HEK293T (cell line): ENCODE measurements around the gene FSIP1.

Source experiments
- CTCF ChIA-PET: fragments of 350-600 bp; formaldehyde crosslinking; extraction: SDS; loops from one replicate; lab custom pipeline; 2021; ENCODE audit warnings: antibody characterized with exemption, inconsistent platforms; lab: Yijun Ruan, JAX
- POLR2A ChIA-PET: fragments of 350-600 bp; formaldehyde crosslinking; extraction: SDS; loops from one replicate; lab custom pipeline; 2020; ENCODE audit warnings: antibody characterized with exemption, inconsistent platforms; lab: Yijun Ruan, JAX
- DNase-seq: peaks from one replicate; pipeline ENCODE4 v3.0.0; 2012; ENCODE audit warnings: mixed read lengths; ENCODE audit errors: extremely low spot score
- ARNT ChIP-seq: fragments of 450-650 bp; IDR thresholded peaks from 2 replicates; pipeline ENCODE4 v1.6.1; 2017; ENCODE audit warnings: mild to moderate bottlenecking
- BHLHE40 ChIP-seq: fragments of 450-650 bp; IDR thresholded peaks from 2 replicates; pipeline ENCODE4 v1.6.1; 2016; ENCODE audit warnings: mild to moderate bottlenecking, moderate library complexity, borderline replicate concordance
- CTBP1 ChIP-seq: fragments of 450-650 bp; IDR thresholded peaks from 2 replicates; pipeline ENCODE4 v1.6.1; 2016; ENCODE audit warnings: borderline replicate concordance
- ELF4 ChIP-seq: fragments of 450-650 bp; IDR thresholded peaks from 2 replicates; pipeline ENCODE4 v1.6.1; 2017; ENCODE audit warnings: antibody characterized with exemption
- FOXA1 ChIP-seq: fragments of 450-650 bp; IDR thresholded peaks from 2 replicates; pipeline ENCODE4 v1.6.1; 2016; ENCODE audit warnings: mild to moderate bottlenecking
- FOXK2 ChIP-seq: fragments of 450-650 bp; IDR thresholded peaks from 2 replicates; pipeline ENCODE4 v1.6.1; 2016; ENCODE audit warnings: mild to moderate bottlenecking
- FOXM1 ChIP-seq: fragments of 450-650 bp; IDR thresholded peaks from 2 replicates; pipeline ENCODE4 v1.6.1; 2017; ENCODE audit warnings: mild to moderate bottlenecking, borderline replicate concordance
- HDGF ChIP-seq: fragments of 450-650 bp; IDR thresholded peaks from 2 replicates; pipeline ENCODE4 v1.6.1; 2017; ENCODE audit warnings: antibody characterized with exemption, borderline replicate concordance
- L3MBTL2 ChIP-seq: fragments of 450-650 bp; conservative IDR thresholded peaks from 2 replicates; pipeline ENCODE4 v1.6.1; 2016; ENCODE audit warnings: mild to moderate bottlenecking
- LEF1 ChIP-seq: fragments of 450-650 bp; IDR thresholded peaks from 2 replicates; pipeline ENCODE4 v1.6.1; 2017; ENCODE audit warnings: mild to moderate bottlenecking, borderline replicate concordance
- NFRKB ChIP-seq: fragments of 450-650 bp; IDR thresholded peaks from 2 replicates; pipeline ENCODE4 v1.6.1; 2016; ENCODE audit warnings: mild to moderate bottlenecking, moderate library complexity
- SP1 ChIP-seq: fragments of 450-650 bp; IDR thresholded peaks from 2 replicates; pipeline ENCODE4 v1.6.1; 2017
- SUZ12 ChIP-seq: fragments of 450-650 bp; IDR thresholded peaks from 2 replicates; pipeline ENCODE4 v1.6.1; 2016; ENCODE audit warnings: mild to moderate bottlenecking
- TARDBP ChIP-seq: fragments of 450-650 bp; IDR thresholded peaks from 2 replicates; pipeline ENCODE4 v1.6.1; 2016
- ZNF384 ChIP-seq: fragments of 450-650 bp; IDR thresholded peaks from 2 replicates; pipeline ENCODE4 v1.6.1; 2016
- TF ChIP-seq, protein P1 (sequence below): fragments of 450-650 bp; IDR thresholded peaks from 2 replicates; pipeline ENCODE4 v1.6.1; 2016

Gene FSIP1

DNA sequence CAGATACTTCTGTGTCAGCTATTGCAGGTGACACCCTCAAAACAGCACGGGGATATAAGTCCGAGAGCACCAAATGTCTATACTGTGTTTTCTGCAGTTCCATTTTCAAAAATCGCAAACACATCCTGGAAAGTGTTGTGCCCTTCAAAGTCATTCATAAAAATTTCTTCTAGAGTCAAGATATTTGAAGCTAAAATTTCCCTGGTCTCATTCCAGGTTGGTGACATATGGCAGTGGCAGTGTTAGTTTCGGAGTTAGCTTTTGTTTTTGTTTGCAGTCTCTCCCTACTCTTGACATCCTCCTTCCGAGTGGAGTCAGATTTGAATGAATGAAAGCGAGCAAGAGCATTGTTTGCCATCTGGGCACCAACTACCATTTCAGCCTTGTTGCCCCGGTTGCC is 3.2 kb upstream of the FSIP1 start:
- ChIA-PET POLR2A (no interaction called here), CTCF (interaction anchor here (0.6 to 0.7 kb wide), 2 partner anchors 165 to 1209 kb away, joined by 3 read pairs; no protein-coding TSS in a partner anchor)
- TF ChIP-seq, protein P1, sequence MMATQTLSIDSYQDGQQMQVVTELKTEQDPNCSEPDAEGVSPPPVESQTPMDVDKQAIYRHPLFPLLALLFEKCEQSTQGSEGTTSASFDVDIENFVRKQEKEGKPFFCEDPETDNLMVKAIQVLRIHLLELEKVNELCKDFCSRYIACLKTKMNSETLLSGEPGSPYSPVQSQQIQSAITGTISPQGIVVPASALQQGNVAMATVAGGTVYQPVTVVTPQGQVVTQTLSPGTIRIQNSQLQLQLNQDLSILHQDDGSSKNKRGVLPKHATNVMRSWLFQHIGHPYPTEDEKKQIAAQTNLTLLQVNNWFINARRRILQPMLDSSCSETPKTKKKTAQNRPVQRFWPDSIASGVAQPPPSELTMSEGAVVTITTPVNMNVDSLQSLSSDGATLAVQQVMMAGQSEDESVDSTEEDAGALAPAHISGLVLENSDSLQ, result no peak
- TF ChIP-seq CTBP1 (no peak), TARDBP (no peak), SP1 (no peak), NFRKB (no peak), FOXA1 (no peak), L3MBTL2 (no peak), HDGF (no peak)
- DNase-seq, result no peak

GRCh38 chr15:39785139-39785538 is 2.5 kb upstream of the FSIP1 start:
- TF ChIP-seq FOXA1 (no peak), ARNT (no peak), TARDBP (no peak), BHLHE40 (no peak)
- no peak for DNase-seq
- POLR2A ChIA-PET, result no interaction called here
- CTCF ChIA-PET, result interaction anchor here (0.6 kb wide), 1 partner anchor 166 kb away, joined by 3 read pairs; no protein-coding TSS in a partner anchor

- no peak for TF ChIP-seq LEF1
- TF ChIP-seq SUZ12, result no peak
- ChIA-PET CTCF (interaction anchor here (0.6 kb wide), 1 partner anchor 133 kb away, joined by 3 read pairs; no protein-coding TSS in a partner anchor), POLR2A (no interaction called here)
- DNase-seq, result no peak
These were observed 2.0 kb upstream of the FSIP1 start for GRCh38 chr15:39784638-39785037.

- TF ChIP-seq ELF4 (no peak), BHLHE40 (no peak), ARNT (no peak), CTBP1 (no peak), ZNF384 (no peak), FOXM1 (no peak), SP1 (no peak), NFRKB (no peak), LEF1 (no peak), SUZ12 (no peak), FOXK2 (no peak)
- ChIA-PET POLR2A (no interaction called here), CTCF (no interaction called here)
- no peak for DNase-seq
These were observed 1.5 kb upstream of the FSIP1 start for GRCh38 chr15:39784125-39784524.

DNA sequence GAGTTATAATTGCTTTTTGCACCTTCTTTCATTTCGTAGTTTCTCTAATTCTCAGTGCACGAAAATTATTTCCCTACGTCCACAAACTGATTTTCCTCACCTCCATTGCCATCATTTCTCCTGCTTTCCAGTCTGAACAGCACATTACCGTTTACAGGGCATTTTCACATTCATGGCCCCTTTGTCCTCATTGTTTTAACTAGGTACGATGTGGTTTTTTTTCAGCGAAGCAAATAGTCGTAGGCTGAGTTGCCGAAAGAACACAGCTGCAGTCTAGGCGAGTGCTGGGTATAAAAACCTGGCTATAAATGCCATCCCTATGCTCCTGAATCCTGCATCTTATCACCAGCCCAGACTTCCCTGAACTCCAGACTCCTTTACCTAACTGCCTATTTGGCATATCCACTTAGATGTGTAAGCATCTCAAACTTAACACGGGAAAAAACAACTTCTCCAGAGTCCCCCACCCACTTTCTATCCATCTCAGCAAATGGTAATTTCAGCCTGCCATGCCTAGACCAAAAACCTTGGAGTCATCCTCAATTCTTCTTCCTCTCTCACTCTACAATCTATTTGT is 691 bp upstream of the FSIP1 start:
- CTCF ChIA-PET, result no interaction called here
- POLR2A ChIA-PET, result interaction anchor here (0.6 to 2.0 kb wide), 3 partner anchors 19 to 137 kb away, joined by 3 to 7 read pairs (median 6); no protein-coding TSS in a partner anchor
- no peak for DNase-seq
- TF ChIP-seq, protein P1, result no peak
- no peak for TF ChIP-seq L3MBTL2
- no peak for TF ChIP-seq LEF1
- no peak for TF ChIP-seq FOXK2

DNA sequence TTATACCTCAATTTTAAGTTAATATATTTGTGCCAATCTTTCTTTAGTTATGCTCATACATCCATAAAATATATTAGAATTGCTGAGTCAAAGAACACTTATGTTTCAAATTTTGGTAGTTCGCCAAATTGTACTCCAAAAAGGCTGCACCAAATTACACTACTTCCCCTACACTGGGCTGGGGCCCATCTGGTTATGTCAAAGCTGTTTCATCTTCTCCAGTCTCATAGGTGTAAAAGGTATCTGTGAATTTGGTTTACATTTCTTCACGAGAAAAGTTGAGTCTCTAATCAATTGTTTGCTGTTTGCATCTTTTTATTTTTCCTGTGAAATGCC is 706 bp downstream of the FSIP1 start:
- CTCF ChIA-PET, result no interaction called here
- POLR2A ChIA-PET, result interaction anchor here (1.4 to 2.0 kb wide), 2 partner anchors 89 to 139 kb away, joined by 6 to 7 read pairs; no protein-coding TSS in a partner anchor
- no peak for DNase-seq
- TF ChIP-seq TARDBP, result no peak
- no peak for TF ChIP-seq HDGF
- TF ChIP-seq SP1, result no peak
- no peak for TF ChIP-seq LEF1
- TF ChIP-seq CTBP1, result no peak
- no peak for TF ChIP-seq FOXA1
- no peak for TF ChIP-seq FOXM1
- no peak for TF ChIP-seq SUZ12
- TF ChIP-seq, protein P1, result no peak
- TF ChIP-seq NFRKB, result no peak
- TF ChIP-seq ZNF384, result no peak
- TF ChIP-seq ELF4, result no peak
- no peak for TF ChIP-seq ARNT
- TF ChIP-seq L3MBTL2, result no peak
